ACC112 (cell line): ENCODE results near the gene TAS2R46.
"Not testable (repeated sequence)": the region's sequence is repeated elsewhere in the genome, so short reads cannot be mapped to it uniquely, and the experiment has no call there.

ENCODE experiments used
- H2AFZ ChIP-seq: fragments of 200-600 bp; sonication (generic); one replicate; pipeline ENCODE4 v1.6.0; 2017; ENCODE audit warnings: antibody characterized with exemption, low read length; ENCODE audit not compliant: unreplicated experiment
- H3K27ac ChIP-seq: fragments of 200-600 bp; sonication (generic); 2 replicates; pipeline ENCODE4 v1.5.1; 2014; ENCODE audit warnings: low read depth, mild to moderate bottlenecking, antibody characterized with exemption, low read length, moderate library complexity
- H3K27me3 ChIP-seq: fragments of 200-600 bp; sonication (generic); 2 replicates; pipeline ENCODE4 v1.6.1; 2014; ENCODE audit warnings: mild to moderate bottlenecking, antibody characterized with exemption, low read length, moderate library complexity, mixed read lengths; ENCODE audit not compliant: insufficient read depth
- H3K36me3 ChIP-seq: fragments of 200-600 bp; sonication (generic); 2 replicates; pipeline ENCODE4 v1.6.1; 2016; ENCODE audit warnings: mild to moderate bottlenecking, antibody characterized with exemption, low read length, moderate library complexity, mixed read lengths; ENCODE audit not compliant: insufficient read depth
- H3K4me1 ChIP-seq: fragments of 200-600 bp; sonication (generic); one replicate; pipeline ENCODE4 v1.6.1; 2016; ENCODE audit warnings: low read length, mixed read lengths; ENCODE audit not compliant: insufficient read depth, unreplicated experiment, control insufficient read depth
- H3K4me3 ChIP-seq: fragments of 200-600 bp; sonication (generic); 2 replicates; pipeline ENCODE4 v1.5.1; 2014; ENCODE audit warnings: mild to moderate bottlenecking, low read depth, low read length
- H3K79me2 ChIP-seq: fragments of 200-600 bp; sonication (generic); one replicate; pipeline ENCODE4 v1.6.0; 2016; ENCODE audit warnings: low read length; ENCODE audit not compliant: control insufficient read depth, unreplicated experiment, insufficient read depth

Gene TAS2R46

DNA sequence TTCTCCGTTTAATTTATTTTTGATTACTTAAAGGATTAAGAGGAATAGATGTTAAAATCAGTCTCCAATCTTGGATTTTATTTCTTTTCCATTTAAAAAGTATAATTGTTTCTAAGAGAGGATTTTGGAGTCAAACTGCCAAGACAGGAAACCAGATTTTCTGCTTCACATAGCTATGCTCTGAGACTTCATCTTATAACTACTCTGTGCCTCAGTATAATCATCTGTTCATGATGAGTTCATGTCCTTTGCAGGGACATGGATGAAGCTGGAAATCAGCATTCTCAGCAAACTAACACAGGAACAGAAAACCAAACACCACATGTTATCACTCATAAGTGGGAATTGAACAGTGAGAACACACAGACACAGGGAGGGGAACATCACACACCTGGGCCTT lies 21.9 kb downstream of the TAS2R46 start:
- Histone ChIP-seq H3K79me2 (peaks cover 4% of the 10 kb centered on the region), H3K36me3 (peaks cover 13% of the 10 kb centered on the region; the same call in 1 of the 2 replicates), H3K4me1 (no peaks in the 10 kb centered on the region), H3K27me3 (no peaks in the 10 kb centered on the region), H2AFZ (no peak overlapping the region), H3K27ac (no peak overlapping the region), H3K4me3 (no peak overlapping the region)

DNA sequence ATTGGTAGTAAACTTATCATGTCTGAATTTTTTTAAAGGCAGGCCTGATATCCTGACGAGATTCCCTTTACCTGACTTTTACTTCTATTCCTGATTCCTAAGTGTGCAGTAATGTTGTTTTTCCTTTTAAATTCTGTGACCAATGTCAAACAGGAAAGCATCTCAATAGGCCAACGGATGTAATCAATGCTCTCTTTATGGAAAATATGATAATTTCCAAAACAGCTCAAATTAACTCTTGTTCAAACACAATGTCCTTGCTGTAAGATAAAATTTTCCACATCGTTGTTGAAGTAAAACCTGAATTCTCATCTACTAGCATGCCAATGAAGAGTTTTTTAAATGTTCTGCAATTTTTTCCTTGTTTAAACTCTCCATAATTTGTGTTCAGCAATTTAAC lies 22.9 kb downstream of the TAS2R46 start:
- H3K36me3 ChIP-seq = peaks cover 13% of the 10 kb centered on the region; the same call in 1 of the 2 replicates
- no peak overlapping the region for H3K27ac ChIP-seq
- no peak overlapping the region for H3K4me3 ChIP-seq
- peaks cover 4% of the 10 kb centered on the region for H3K79me2 ChIP-seq
- H2AFZ ChIP-seq = no peak overlapping the region
- no peaks in the 10 kb centered on the region for H3K4me1 ChIP-seq
- no peaks in the 10 kb centered on the region for H3K27me3 ChIP-seq

DNA sequence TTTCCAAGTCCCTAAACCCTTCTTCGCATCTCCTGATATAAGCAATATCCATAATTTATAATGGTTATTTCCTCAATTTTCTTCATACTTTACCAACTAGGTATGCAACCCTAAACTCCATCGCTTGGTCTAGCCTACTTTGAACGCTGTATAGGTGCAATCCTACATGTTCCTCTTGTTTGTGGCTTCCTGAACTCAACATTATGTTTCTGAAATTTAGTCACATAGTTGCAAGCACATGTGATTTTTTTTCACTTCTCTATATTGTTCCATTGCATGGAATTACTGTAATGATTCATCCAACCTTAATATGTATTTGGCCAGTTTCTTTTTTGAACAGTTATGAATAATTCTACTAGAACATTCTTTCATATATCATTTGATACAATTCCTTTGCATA lies 28.1 kb downstream of the TAS2R46 start:
- not testable (repeated sequence) for H3K79me2 ChIP-seq, H3K4me3 ChIP-seq, H3K36me3 ChIP-seq, H3K4me1 ChIP-seq, H2AFZ ChIP-seq, H3K27ac ChIP-seq, H3K27me3 ChIP-seq

DNA sequence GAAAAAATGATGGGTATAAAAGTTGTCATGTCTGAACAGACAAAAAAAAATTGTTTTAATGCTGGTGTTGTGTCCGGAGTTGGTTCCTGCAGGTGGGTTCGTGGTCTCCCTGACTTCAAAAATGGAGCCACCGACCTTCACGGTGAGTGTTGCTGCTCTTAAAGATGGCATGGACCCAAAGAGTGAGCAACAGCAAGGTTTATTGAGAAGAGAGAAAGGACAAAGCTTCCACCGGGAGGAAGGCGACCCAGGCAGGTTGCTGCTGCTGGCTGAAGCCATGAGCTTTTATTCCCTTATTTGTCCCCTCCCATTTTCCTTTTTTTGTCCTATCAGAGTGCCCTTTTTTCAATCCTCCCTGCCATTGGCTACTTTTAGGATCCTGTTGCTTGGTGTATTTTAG lies 30.8 kb downstream of the TAS2R46 start, which contains the start of gene TAS2R31:
TAS2R31 (minus strand) TSS at position 101 of the 400 bp plus-strand sequence; CDS start at position 29, 72 bp downstream.
- no peak within 1 kb of the TSS for H3K4me3 ChIP-seq
- no peak within 1 kb of the TSS for H3K27ac ChIP-seq
- no peaks in the 10 kb centered on the region for H3K27me3 ChIP-seq
- H3K4me1 ChIP-seq = no peaks in the 10 kb centered on the region
- H2AFZ ChIP-seq = no peak within 1 kb of the TSS
- H3K79me2 ChIP-seq = no peaks in the 10 kb centered on the region
- peaks cover 13% of the 10 kb centered on the region; the same call in 1 of the 2 replicates for H3K36me3 ChIP-seq

DNA sequence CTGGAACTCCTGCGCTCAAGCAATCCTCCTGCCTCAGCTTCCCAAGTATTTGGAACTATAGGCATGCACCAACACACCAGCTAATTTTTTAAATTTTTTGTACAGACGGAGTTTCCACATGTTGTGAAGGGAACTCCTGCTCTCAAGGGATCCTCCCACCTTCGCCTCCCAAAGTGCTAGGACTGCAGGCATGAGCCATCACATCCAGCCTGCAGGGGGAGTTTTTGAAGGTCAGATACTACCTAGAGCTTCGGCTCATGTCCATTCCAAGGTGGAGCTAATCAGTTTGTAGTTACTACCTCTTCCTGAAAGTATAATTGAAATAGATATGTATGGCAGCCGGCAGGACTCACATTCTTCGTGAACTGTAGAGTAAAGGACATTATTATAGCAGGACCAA lies 36.0 kb downstream of the TAS2R46 start:
- H3K4me1 ChIP-seq = no peaks in the 10 kb centered on the region
- H2AFZ ChIP-seq = no peak overlapping the region
- peaks cover 19% of the 10 kb centered on the region; the same call in 1 of the 2 replicates for H3K36me3 ChIP-seq
- no peaks in the 10 kb centered on the region for H3K27me3 ChIP-seq
- H3K4me3 ChIP-seq = no peak overlapping the region
- no peak overlapping the region for H3K27ac ChIP-seq
- no peaks in the 10 kb centered on the region for H3K79me2 ChIP-seq

DNA sequence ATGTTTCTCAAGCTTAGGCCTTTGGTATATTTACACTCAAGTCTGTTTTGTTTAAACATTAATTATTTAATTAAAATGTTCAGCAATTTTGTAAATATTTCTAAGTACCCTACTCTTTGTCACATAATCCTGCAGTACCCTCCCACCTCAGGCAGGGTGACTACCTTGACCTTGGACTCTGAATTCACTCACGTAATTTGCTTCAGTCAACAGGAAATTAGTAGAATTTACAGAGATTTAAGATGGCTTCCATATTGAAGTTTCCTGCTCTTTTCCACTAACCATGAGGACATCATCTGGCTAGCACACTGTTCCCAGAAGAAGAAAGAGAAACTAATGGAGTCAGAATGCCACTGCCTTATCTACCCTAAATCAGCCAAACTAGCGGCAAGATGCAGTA lies 38.7 kb downstream of the TAS2R46 start:
- Histone ChIP-seq H3K79me2 (no peaks in the 10 kb centered on the region), H3K36me3 (peaks cover 16% of the 10 kb centered on the region; the same call in 1 of the 2 replicates), H3K4me1 (no peaks in the 10 kb centered on the region), H3K27me3 (no peaks in the 10 kb centered on the region), H3K27ac (no peak overlapping the region), H2AFZ (no peak overlapping the region), H3K4me3 (no peak overlapping the region)

DNA sequence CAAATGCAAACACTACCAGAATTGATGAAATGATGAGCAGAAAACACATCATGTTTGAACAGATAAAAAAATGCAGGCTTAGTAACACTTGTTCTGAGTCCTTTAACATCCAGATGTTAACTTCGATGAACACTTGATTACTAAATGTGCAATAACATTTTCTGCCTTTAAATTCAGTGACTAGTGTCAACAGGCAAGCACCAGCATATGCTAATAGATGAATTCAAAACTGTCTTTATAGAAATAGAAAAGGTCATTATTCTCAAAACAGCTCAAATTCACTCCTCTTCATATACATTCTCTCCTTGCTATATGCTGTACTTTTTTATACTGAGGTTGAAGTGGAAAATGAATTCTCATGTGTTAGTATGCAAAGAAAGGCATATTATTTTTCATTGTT lies 39.6 kb downstream of the TAS2R46 start, which contains the start of gene TAS2R19:
TAS2R19 (minus strand) TSS at position 101 of the 400 bp plus-strand sequence; CDS start at position 52, 49 bp downstream.
- no peaks in the 10 kb centered on the region for H3K79me2 ChIP-seq
- H3K36me3 ChIP-seq = peaks cover 7% of the 10 kb centered on the region; the same call in 1 of the 2 replicates
- no peaks in the 10 kb centered on the region for H3K27me3 ChIP-seq
- no peak within 1 kb of the TSS for H3K4me3 ChIP-seq
- no peak within 1 kb of the TSS for H3K27ac ChIP-seq
- H2AFZ ChIP-seq = no peak within 1 kb of the TSS
- H3K4me1 ChIP-seq = no peaks in the 10 kb centered on the region

DNA sequence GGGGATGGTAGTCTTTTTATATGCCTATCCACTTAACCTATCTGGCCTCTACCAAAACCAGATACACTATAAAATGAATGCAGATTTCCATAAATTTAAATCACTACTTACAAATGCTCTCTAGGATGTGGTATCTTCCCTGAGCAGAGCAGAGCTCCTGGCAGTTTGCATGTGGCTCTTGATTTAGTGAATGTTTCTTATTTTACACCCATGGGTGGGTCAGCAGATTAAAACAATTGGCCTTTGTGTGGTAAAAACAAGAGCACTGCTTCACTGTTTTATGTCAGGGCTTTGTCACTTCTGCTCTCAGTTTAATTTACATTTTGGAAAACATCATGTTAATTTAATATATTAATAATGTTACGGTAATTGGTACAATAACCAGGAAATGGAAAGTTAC lies 45.2 kb downstream of the TAS2R46 start:
- no peaks in the 10 kb centered on the region for H3K4me1 ChIP-seq
- no peaks in the 10 kb centered on the region for H3K79me2 ChIP-seq
- no peaks in the 10 kb centered on the region for H3K36me3 ChIP-seq
- no peak overlapping the region for H3K27ac ChIP-seq
- no peak overlapping the region for H3K4me3 ChIP-seq
- no peaks in the 10 kb centered on the region for H3K27me3 ChIP-seq
- no peak overlapping the region for H2AFZ ChIP-seq

DNA sequence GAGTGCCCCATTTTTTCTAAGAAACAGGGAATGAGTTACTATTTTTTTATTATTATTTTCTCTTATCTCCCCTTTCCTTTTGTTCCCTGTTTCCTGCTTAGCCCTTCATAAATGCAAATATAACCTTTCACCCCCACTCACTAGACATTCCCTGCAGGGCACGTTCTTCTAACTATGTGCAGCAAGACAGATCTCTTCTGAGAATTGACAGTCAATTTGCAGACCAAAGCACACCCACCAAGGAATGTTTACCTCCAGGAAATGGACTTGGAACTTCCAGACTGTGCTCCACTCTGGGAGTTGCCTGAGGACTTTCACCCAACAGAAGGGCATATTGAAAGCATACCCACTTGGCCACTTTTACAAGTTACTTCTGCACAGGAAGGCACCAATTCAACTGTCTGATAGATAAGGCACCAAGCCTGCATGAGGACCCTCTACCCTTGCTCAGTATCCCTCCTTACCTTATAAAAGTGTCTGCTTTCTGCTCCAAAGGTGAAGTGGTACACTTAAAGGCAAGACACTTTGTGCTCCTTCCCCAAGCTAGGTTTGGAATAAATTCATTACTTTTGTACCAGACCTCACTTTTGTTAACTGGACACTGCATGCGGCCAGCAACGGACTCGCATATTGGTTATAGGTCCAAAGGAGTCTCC lies 46.2 kb downstream of the TAS2R46 start:
- Histone ChIP-seq H3K27ac (no peak overlapping the region), H3K4me1 (no peaks in the 10 kb centered on the region), H3K27me3 (no peaks in the 10 kb centered on the region), H3K4me3 (no peak overlapping the region), H3K36me3 (no peaks in the 10 kb centered on the region), H2AFZ (no peak overlapping the region), H3K79me2 (no peaks in the 10 kb centered on the region)

DNA sequence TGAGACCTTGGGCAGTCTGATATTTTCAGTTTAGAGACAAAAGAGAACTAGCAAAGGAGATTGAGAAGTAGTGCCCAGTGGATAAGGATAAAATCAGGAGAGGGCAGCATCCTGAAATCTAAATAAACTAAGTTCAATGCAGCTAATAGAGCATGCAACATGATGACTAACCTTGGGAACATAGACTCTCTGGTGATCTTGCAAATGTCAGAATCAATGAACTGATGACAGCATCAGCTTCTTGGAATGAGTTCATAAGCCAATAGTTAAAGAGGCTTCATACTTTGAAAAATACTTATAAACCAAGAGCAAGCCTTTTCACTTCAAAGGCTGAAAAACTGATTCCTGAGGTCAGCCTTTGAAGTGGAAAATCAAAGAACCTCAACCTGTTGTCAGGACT lies 47.9 kb downstream of the TAS2R46 start:
- Histone ChIP-seq H3K4me3 (no peak overlapping the region), H3K36me3 (no peaks in the 10 kb centered on the region), H3K4me1 (no peaks in the 10 kb centered on the region), H2AFZ (no peak overlapping the region), H3K79me2 (no peaks in the 10 kb centered on the region), H3K27me3 (no peaks in the 10 kb centered on the region), H3K27ac (no peak overlapping the region)
